NCI-H146 treated with DMSO at 0.1 percent for 48 hours (cell line): ENCODE data around the gene SPAG6.
"Not testable (repeated sequence)": the region's sequence is repeated elsewhere in the genome, so short reads cannot be mapped to it uniquely, and the experiment has no call there.

Source experiments
- DNase-seq: peaks from one replicate; lab custom pipeline; 2025; ENCODE audit not compliant: unreplicated experiment; lab: John Stamatoyannopoulos, UW

The SPAG6 gene

GRCh38 chr10:22370320-22370719 is 25.0 kb downstream of the SPAG6 start:
- DNase-seq, result no peak

- no peak for DNase-seq
Observed at GRCh38 chr10:22372298-22372697, 27.0 kb downstream of the SPAG6 start.

DNA sequence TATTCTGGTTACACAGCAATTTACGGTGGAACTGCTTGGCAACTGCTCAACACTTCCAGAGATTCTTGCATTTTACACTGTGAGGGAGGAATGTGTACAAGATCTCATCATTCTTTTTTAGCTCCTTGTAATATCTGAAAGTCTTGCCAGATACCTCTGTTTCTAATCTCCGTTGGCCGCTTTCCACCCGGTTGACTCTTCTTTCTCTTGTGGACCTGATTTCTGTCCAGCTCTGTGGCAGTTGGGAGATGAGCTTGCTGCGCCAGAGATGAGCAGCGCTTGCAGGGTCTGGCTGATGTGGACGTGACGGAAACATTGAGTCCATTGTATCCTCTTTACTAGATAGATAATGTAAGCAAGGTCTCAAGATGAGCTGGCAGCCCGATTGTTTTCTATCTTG is 27.6 kb downstream of the SPAG6 start:
- DNase-seq, result no peak

DNA sequence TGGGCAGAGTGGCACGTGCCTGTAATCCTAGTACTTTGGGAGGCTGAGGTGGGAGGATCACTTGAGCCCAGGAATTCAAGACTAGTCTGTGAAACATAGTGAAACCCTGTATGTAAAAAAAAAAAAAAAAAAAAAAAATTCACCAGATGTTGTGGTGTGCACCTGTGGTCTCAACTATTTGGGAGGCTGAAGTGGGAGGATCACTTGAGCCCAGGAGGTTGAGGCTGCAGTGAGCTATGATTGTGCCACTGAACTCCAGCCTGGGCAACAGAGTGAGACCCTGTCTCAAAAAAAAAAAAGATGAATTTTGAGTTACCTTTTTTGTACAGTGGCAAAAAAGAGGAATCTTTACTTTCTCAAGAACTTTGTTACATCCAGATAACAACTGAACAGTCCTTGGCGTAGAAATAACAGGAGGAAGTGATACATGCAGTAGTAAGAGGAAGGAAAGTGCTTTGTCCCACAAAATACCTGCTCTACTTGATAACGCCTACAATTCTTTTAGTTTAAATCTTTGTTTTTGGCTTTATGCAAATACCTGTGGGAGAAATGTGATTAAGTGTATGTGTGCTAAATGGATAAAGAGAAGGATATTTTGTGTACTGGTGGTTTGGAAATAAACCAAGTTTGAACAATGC is 29.3 kb downstream of the SPAG6 start:
- DNase-seq, result no peak

DNA sequence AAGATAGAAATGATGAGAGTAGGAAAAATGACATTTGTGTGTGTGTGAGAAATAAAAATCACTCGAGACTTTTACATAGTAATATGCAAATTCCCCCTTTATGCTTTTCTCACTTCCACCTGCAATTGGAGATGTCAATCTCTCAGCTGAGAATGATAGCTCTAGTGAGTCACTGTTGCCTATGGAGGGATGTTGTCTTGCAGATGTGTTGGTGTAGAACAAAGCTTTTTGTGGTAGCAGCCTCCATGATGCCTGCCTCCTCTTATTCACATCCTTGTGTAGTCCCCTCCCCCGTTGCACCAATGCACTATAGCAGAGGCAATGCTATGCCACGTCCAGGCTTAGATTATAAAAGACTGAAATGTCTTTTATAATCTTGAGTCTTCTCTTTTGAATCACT is 33.8 kb downstream of the SPAG6 start:
- no peak for DNase-seq

DNA sequence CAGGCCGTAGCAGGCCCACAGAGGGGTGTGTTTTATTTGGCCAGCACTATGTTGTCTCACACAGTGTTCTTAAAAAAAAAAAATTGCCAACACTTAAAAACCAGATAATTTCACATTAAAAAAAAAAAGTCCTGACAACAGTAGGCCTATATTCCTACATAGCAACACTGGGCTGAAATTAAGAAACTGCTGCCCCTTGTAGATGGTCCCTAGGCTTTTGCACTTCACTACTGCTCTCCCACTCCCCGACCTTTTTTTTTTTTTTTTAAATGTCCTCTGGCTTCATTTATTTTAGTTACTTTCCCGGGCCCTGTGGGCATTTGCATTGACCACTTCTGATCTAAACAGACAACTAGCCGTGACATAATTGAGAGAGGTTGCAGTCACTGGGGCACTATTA is 36.0 kb downstream of the SPAG6 start:
- DNase-seq, result no peak

DNA sequence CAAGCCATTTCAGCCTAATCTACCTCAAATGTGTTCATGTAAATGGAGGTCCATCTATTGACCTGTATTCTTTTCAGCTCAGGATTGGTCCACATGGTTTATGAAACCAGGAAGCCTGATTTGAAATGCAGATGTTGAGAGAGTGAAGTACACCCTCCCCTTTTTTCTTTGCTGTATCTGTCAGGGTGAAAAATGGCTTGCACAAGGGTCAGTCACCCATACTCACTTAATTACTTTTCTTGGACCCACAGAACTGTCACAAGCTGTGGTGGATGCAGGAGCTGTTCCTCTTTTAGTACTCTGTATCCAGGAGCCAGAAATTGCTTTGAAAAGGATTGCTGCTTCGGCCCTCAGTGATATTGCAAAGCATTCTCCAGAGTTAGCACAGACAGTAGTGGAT is 41.2 kb downstream of the SPAG6 start:
- DNase-seq, result peak; percentile 34

GRCh38 chr10:22389856-22390589 is 44.7 kb downstream of the SPAG6 start:
- DNase-seq, result no peak

DNA sequence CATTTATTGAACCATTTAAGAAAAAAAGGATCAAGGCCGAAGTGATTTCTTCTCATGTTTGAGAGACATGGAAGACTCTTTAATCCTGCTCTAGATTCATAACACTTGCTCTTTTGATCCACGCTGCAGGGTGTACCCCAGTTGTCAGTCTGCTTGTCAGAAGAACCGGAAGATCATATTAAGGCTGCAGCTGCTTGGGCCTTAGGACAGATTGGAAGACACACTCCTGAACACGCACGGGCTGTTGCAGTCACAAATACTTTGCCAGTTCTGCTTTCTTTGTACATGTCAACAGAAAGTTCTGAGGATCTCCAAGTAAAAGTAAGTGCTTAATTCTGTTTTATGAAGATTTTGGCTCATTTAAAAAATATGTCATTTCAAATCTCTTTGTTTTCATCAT is 46.3 kb downstream of the SPAG6 start:
- peak; percentile 71 for DNase-seq

GRCh38 chr10:22396195-22396594 is 50.9 kb downstream of the SPAG6 start:
- DNase-seq, result not testable (repeated sequence)

- DNase-seq, result not testable (repeated sequence)
Observed at GRCh38 chr10:22406916-22407315, 61.6 kb downstream of the SPAG6 start.

- DNase-seq, result no peak
Observed at GRCh38 chr10:22410394-22410793, 65.1 kb downstream of the SPAG6 start.

DNA sequence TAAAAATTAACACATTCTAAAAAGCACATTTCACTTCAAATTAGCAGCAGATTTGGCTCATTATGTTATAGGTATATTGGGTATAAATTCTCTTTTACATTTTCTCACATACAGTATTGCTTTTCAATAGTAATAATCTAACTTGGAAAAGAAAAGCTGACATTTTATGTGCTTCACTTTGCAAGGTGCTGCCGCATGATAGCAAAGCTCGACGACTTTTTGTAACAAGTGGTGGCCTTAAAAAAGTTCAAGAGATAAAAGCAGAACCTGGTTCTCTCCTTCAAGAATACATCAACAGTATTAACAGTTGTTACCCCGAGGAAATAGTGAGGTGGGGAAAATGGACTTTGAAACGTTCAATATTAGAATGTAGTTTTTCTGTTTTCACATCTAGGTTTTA is 65.5 kb downstream of the SPAG6 start:
- DNase-seq, result no peak

- DNase-seq, result no peak
Observed at GRCh38 chr10:22414146-22414545, 68.8 kb downstream of the SPAG6 start.

DNA sequence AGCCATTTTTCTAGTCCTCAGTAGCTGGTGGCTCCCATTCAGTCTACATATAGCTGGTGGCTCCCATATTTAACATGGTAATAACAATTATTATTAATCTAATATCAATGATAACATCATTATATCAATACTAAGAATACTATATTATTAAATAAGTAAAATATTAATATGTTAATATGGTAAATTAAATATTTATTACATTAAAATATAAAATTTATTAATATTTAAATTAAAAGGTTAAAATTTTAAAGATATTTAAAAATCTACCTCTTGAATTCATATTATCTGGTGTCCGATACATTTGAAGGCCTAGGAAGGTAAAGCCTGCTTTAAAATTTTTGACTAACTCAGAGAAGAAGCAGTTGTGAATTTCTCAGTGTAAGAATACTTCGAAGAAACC is 69.8 kb downstream of the SPAG6 start:
- DNase-seq, result no peak

DNA sequence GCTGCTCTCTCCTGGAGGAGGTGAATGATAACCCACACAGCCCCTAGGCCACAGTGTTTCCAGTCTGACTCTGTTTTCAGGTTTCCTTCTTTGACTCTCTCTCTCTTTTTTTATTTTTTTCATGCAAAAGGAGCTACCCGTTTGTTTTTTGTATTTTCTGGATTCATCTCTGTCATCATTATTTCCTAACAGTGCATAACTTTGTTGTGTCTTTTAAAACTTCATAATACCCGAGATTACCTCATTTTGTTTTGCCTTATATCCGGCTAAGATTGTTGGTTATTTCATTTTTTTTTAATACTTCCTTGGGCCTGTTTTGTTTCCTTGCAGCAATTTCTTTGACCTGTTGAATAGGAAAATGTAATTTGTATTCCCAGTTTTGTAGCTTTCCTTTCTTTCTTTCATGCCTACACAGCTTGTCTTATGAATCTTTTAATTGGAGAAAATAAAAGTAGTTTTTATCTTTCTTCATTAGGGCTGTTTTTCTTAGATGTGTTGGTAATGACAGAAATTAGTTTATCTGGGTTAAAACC is 72.5 kb downstream of the SPAG6 start:
- no peak for DNase-seq

- DNase-seq, result no peak
Observed at GRCh38 chr10:22420787-22421517, 75.7 kb downstream of the SPAG6 start.

GRCh38 chr10:22426653-22427052 is 81.4 kb downstream of the SPAG6 start:
- DNase-seq, result no peak

- no peak for DNase-seq
Observed at GRCh38 chr10:22427101-22427500, 81.8 kb downstream of the SPAG6 start.

DNA sequence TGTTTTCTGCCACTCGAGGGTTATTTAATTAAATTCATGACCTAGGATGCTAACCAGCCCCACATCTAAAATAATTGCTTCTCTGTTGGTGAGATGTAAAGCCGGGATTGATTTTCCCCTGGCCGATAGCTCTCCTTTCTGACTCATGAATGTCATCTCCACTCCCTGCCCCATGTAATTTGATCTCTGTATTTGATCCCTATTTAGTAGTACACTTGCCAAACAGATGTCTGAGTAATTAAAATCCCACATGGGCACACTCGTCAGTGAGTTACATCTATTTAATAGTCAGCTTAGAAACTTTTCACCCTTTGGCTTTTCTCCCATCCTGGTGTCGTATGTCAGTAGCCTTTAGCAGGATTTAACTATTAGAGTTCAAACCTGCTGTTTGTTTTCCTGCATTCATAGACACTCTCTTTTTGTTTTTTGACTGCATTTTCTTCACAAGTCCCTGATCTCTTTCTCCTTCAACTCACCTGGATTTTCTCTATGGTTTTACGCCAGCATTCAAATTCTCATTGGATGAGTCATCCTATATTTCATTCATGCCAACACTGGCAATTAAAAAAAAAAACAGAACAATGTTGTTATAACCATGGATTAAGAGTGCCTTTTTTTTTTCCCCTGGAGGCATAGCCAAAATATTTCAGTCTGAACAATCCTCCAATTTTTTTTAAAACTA is 82.7 kb downstream of the SPAG6 start:
- DNase-seq, result peak; percentile 96

DNA sequence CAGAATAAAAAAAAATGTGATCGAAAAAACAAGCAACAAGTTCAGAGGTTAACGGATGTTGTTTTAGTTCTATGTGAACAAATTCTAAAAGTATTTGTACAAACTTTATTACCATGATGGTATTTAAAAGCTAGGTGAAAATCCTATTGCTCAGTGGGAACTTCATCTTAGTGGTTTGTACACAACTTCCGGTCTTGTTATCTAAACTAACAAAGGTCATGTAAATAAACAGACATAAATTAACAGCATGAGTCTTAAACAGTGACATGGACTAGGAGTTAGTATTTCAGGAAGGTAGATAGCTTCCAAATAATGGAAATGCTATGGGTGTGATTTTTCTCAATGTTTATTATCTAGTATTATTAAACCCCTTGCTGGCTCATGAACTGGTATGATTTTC is 83.8 kb downstream of the SPAG6 start:
- DNase-seq, result no peak
